ENCODE data around the gene ZNF655. TPM values are rescaled to one million over a fixed set of nuclear protein-coding genes. Genes with fewer than 3 reads are reported as not detected.

ZNF655 gene
- total RNA-seq, 1 experiment from 2014 or later = 40.4 TPM

DNA sequence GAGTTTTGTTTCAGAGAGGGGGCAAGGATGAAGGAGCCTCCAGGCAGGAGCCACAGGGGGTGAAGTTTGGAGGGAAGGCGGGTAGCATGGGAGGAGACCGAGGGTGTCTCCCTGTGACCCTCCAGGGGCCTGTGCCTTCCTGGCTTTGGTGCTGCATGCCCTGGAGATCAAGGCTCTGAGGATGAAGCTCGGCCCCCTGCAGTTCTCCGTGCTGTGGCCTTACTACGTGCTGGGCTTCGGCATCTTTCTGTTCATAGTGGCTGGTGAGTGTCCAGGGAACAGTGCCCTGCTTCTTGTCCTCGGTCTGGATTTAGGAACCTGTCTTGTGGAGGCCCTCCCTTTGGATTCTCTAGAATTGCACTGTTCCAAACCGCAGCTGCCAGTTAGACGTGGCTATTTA lies 49.1 kb downstream of the ZNF655 start:
- TF ChIP-seq, protein P1, sequence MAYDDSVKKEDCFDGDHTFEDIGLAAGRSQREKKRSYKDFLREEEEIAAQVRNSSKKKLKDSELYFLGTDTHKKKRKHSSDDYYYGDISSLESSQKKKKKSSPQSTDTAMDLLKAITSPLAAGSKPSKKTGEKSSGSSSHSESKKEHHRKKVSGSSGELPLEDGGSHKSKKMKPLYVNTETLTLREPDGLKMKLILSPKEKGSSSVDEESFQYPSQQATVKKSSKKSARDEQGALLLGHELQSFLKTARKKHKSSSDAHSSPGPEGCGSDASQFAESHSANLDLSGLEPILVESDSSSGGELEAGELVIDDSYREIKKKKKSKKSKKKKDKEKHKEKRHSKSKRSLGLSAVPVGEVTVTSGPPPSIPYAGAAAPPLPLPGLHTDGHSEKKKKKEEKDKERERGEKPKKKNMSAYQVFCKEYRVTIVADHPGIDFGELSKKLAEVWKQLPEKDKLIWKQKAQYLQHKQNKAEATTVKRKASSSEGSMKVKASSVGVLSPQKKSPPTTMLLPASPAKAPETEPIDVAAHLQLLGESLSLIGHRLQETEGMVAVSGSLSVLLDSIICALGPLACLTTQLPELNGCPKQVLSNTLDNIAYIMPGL (CRISPR knock-in tag; IDR thresholded peaks at IDR 0.05) = no peak
- Mint-ChIP-seq H3K4me1 (no peaks in the 10 kb centered on the region), H3K27ac (no peak overlapping the region; the same call in 1 of the 2 replicates), H3K4me3 (no peak overlapping the region), H3K27me3 (ENCODE audit: low read depth) (peaks cover 32% of the 10 kb centered on the region), H3K9me3 (no peaks in the 10 kb centered on the region), H3K36me3 (no peaks in the 10 kb centered on the region)
- DNase-seq (ENCODE audit: low spot score) (no peak), ATAC-seq (no peak)
- CTCF ChIA-PET = no interaction called here
- POLR2A ChIA-PET = no interaction called here

DNA sequence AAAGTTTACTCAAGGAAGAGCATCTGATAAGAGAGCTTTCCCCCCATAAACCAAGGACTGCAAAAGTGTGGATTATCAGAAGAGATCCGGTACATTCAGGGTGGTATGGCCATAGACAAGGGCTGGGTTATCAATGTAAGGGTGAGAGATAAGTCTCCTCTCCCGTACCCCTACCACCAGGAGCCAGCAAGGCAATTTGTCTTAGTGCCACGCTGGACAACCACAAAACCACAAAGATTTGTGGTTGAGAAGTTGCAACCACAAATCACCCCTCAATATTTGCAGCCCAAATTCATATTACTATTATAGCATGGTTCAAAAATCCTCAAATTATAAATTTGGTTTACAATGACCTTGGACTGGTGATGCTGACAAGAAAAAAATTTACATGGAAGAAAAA lies 56.1 kb downstream of the ZNF655 start:
- CTCF ChIA-PET = interaction anchor here (2.5 kb wide), 1 partner anchor 34 kb away, joined by 10 read pairs; no protein-coding TSS in a partner anchor
- TF ChIP-seq ATF1 (CRISPR knock-in tag; IDR thresholded peaks at IDR 0.05) (no peak), GRHL2 (CRISPR knock-in tag; IDR thresholded peaks at IDR 0.05; ENCODE audit: insufficient replicate concordance, severe bottlenecking) (no peak), NFE2L1 (CRISPR knock-in tag; IDR thresholded peaks at IDR 0.05) (no peak), ZNF219 (CRISPR knock-in tag; IDR thresholded peaks at IDR 0.05; ENCODE audit: borderline replicate concordance) (no peak), ZNF671 (CRISPR knock-in tag; IDR thresholded peaks at IDR 0.05) (no peak), TP53 (CRISPR knock-in tag; IDR thresholded peaks at IDR 0.05) (no peak), KAT7 (CRISPR knock-in tag; IDR thresholded peaks at IDR 0.05; ENCODE audit: borderline replicate concordance) (no peak), ETV6 (CRISPR knock-in tag; IDR thresholded peaks at IDR 0.05) (no peak), TCF7 (CRISPR knock-in tag; IDR thresholded peaks at IDR 0.05; ENCODE audit: low read depth) (no peak), RORB (CRISPR knock-in tag; IDR thresholded peaks at IDR 0.05) (no peak)
- TF ChIP-seq, protein P2, sequence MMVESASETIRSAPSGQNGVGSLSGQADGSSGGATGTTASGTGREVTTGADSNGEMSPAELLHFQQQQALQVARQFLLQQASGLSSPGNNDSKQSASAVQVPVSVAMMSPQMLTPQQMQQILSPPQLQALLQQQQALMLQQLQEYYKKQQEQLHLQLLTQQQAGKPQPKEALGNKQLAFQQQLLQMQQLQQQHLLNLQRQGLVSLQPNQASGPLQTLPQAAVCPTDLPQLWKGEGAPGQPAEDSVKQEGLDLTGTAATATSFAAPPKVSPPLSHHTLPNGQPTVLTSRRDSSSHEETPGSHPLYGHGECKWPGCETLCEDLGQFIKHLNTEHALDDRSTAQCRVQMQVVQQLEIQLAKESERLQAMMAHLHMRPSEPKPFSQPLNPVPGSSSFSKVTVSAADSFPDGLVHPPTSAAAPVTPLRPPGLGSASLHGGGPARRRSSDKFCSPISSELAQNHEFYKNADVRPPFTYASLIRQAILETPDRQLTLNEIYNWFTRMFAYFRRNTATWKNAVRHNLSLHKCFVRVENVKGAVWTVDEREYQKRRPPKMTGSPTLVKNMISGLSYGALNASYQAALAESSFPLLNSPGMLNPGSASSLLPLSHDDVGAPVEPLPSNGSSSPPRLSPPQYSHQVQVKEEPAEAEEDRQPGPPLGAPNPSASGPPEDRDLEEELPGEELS (CRISPR knock-in tag; IDR thresholded peaks at IDR 0.05) = no peak
- TF ChIP-seq, protein P3, sequence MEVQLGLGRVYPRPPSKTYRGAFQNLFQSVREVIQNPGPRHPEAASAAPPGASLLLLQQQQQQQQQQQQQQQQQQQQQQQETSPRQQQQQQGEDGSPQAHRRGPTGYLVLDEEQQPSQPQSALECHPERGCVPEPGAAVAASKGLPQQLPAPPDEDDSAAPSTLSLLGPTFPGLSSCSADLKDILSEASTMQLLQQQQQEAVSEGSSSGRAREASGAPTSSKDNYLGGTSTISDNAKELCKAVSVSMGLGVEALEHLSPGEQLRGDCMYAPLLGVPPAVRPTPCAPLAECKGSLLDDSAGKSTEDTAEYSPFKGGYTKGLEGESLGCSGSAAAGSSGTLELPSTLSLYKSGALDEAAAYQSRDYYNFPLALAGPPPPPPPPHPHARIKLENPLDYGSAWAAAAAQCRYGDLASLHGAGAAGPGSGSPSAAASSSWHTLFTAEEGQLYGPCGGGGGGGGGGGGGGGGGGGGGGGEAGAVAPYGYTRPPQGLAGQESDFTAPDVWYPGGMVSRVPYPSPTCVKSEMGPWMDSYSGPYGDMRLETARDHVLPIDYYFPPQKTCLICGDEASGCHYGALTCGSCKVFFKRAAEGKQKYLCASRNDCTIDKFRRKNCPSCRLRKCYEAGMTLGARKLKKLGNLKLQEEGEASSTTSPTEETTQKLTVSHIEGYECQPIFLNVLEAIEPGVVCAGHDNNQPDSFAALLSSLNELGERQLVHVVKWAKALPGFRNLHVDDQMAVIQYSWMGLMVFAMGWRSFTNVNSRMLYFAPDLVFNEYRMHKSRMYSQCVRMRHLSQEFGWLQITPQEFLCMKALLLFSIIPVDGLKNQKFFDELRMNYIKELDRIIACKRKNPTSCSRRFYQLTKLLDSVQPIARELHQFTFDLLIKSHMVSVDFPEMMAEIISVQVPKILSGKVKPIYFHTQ (CRISPR knock-in tag; IDR thresholded peaks at IDR 0.05) = no peak
- TF ChIP-seq, protein P4, sequence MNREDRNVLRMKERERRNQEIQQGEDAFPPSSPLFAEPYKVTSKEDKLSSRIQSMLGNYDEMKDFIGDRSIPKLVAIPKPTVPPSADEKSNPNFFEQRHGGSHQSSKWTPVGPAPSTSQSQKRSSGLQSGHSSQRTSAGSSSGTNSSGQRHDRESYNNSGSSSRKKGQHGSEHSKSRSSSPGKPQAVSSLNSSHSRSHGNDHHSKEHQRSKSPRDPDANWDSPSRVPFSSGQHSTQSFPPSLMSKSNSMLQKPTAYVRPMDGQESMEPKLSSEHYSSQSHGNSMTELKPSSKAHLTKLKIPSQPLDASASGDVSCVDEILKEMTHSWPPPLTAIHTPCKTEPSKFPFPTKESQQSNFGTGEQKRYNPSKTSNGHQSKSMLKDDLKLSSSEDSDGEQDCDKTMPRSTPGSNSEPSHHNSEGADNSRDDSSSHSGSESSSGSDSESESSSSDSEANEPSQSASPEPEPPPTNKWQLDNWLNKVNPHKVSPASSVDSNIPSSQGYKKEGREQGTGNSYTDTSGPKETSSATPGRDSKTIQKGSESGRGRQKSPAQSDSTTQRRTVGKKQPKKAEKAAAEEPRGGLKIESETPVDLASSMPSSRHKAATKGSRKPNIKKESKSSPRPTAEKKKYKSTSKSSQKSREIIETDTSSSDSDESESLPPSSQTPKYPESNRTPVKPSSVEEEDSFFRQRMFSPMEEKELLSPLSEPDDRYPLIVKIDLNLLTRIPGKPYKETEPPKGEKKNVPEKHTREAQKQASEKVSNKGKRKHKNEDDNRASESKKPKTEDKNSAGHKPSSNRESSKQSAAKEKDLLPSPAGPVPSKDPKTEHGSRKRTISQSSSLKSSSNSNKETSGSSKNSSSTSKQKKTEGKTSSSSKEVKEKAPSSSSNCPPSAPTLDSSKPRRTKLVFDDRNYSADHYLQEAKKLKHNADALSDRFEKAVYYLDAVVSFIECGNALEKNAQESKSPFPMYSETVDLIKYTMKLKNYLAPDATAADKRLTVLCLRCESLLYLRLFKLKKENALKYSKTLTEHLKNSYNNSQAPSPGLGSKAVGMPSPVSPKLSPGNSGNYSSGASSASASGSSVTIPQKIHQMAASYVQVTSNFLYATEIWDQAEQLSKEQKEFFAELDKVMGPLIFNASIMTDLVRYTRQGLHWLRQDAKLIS (CRISPR knock-in tag; IDR thresholded peaks at IDR 0.05; ENCODE audit: borderline replicate concordance) = no peak

More for the DNA sequence above, 56.1 kb downstream of the ZNF655 start:
- H3K27ac Mint-ChIP-seq = no peak overlapping the region
- DNase-seq (ENCODE audit: low spot score) = no peak
- no peak overlapping the region for H3K4me3 Mint-ChIP-seq
- H3K9me3 Mint-ChIP-seq = no peaks in the 10 kb centered on the region; the same call in 1 of the 2 replicates
- peaks cover 26% of the 10 kb centered on the region for H3K27me3 Mint-ChIP-seq (ENCODE audit: low read depth)
- no peak for ATAC-seq
- peaks cover 11% of the 10 kb centered on the region for H3K4me1 Mint-ChIP-seq
- H3K36me3 Mint-ChIP-seq = peaks cover 13% of the 10 kb centered on the region
- POLR2A ChIA-PET = no interaction called here

Measured in WTC11 (cell line).